Measurements from ENCODE around the gene ACD. TPM values are rescaled to one million over a fixed set of nuclear protein-coding genes. Genes with fewer than 3 reads are reported as not detected.
"Not testable (repeated sequence)": the region's sequence is repeated elsewhere in the genome, so short reads cannot be mapped to it uniquely, and the experiment has no call there.

Gene ACD
- total RNA-seq, result 48.7 TPM

GRCh38 chr16:67659675-67660563, at the start of gene ACD:
Gene ACD, minus strand, starts transcription at chr16:67660260. Its CDS starts 40 bp downstream, at chr16:67660220.
- DNase-seq (ENCODE audit: low read depth in 2 of 3, low spot score in 2 of 3), result peak; percentile 88 to 95 (median 93)

GRCh38 chr16:67709050-67709449, 49.0 kb upstream of the ACD start:
- DNase-seq (ENCODE audit: low read depth in 2 of 3, low spot score in 2 of 3), result no peak

- DNase-seq (ENCODE audit: low read depth in 2 of 3, low spot score in 2 of 3), result no peak
Observed at GRCh38 chr16:67708368-67708771, 48.3 kb upstream of the ACD start.

GRCh38 chr16:67707790-67708189, 47.7 kb upstream of the ACD start:
- DNase-seq (ENCODE audit: low read depth in 2 of 3, low spot score in 2 of 3), result no peak

- no peak for DNase-seq (ENCODE audit: low read depth in 2 of 3, low spot score in 2 of 3)
Observed at GRCh38 chr16:67707210-67707609, 47.1 kb upstream of the ACD start.

- no peak for DNase-seq (ENCODE audit: low read depth in 2 of 3, low spot score in 2 of 3)
Observed at GRCh38 chr16:67704110-67704509, 44.0 kb upstream of the ACD start.

- DNase-seq (ENCODE audit: low read depth in 2 of 3, low spot score in 2 of 3), result no peak
Observed at GRCh38 chr16:67703626-67704025, 43.6 kb upstream of the ACD start.

- no peak for DNase-seq (ENCODE audit: low read depth in 2 of 3, low spot score in 2 of 3)
Observed at GRCh38 chr16:67702130-67702529, 42.1 kb upstream of the ACD start.

- DNase-seq (ENCODE audit: low read depth in 2 of 3, low spot score in 2 of 3), result no peak
Observed at GRCh38 chr16:67701420-67701819, 41.4 kb upstream of the ACD start.

GRCh38 chr16:67699265-67699664, 39.2 kb upstream of the ACD start:
- DNase-seq (ENCODE audit: low read depth in 2 of 3, low spot score in 2 of 3), result peak in 1 of 3 donors; percentile 27

GRCh38 chr16:67697422-67698185, 37.5 kb upstream of the ACD start:
- no peak for DNase-seq (ENCODE audit: low read depth in 2 of 3, low spot score in 2 of 3)

GRCh38 chr16:67694611-67695010, 34.6 kb upstream of the ACD start:
- DNase-seq (ENCODE audit: low read depth in 2 of 3, low spot score in 2 of 3), result no peak

- not testable (repeated sequence) for DNase-seq (ENCODE audit: low read depth in 2 of 3, low spot score in 2 of 3)
Observed at GRCh38 chr16:67693517-67694285, 33.6 kb upstream of the ACD start.

GRCh38 chr16:67685388-67686112, 25.5 kb upstream of the ACD start:
- no peak for DNase-seq (ENCODE audit: low read depth in 2 of 3, low spot score in 2 of 3)

GRCh38 chr16:67683767-67684166, 23.7 kb upstream of the ACD start:
- DNase-seq (ENCODE audit: low read depth in 2 of 3, low spot score in 2 of 3), result no peak

- DNase-seq (ENCODE audit: low read depth in 2 of 3, low spot score in 2 of 3), result no peak
Observed at GRCh38 chr16:67679935-67680897, 20.2 kb upstream of the ACD start.

GRCh38 chr16:67678354-67679023, 18.4 kb upstream of the ACD start:
- no peak for DNase-seq (ENCODE audit: low read depth in 2 of 3, low spot score in 2 of 3)

GRCh38 chr16:67677712-67678111, 17.7 kb upstream of the ACD start:
- DNase-seq (ENCODE audit: low read depth in 2 of 3, low spot score in 2 of 3), result no peak

- no peak for DNase-seq (ENCODE audit: low read depth in 2 of 3, low spot score in 2 of 3)
Observed at GRCh38 chr16:67676939-67677338, 16.9 kb upstream of the ACD start.
